ENCODE results near the gene GRIN1.
A peak's percentile ranks its signal among the peaks of the same experiment; 100 is the strongest.

Gene GRIN1

DNA sequence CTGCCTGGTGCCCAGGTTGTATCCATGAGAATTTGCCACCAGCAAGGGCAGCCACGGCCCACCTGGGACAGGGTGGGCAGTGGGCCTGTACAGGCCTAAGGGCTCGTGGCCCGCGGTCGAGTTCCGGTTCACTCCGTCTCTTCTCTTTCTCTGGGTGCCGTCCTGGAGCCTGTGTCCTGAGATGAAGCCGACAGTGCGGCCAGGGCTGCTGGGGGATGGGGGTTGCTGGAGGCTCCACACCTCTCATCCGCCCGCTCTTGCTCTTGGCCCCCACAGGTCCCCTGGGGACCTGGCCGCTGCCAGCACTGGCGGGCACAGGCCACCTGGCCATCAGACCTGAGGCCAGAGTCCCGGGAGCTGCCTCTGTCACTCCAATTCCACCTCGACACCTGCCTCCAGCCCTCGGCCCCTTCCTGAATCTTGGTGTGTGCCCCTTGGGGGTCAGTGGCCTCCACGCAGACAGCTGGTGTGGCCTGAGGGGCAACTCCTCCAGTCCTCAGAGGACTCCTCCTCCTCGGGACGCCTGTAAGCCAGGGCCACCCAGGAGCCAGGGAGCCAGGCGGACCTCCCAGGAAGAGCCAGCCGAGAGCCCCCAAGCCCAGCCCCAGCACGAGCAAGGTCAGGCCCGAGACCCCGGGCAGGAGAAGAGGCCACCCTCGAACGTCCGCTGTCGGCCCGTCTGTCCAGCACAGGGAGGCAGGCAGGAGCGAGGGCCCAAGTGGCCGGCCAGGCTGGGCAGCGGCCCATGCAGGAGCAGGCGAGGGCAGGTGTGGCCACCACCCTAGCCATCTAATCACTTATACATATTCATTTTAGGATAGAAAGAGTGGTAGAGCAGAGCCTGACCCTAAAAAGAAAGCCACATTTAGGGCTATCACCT is 25.7 kb downstream of the GRIN1 start:
- no peak for DNase-seq (ENCODE audit: low spot score)

- DNase-seq (ENCODE audit: low spot score), result no peak
These were observed 26.4 kb downstream of the GRIN1 start for GRCh38 chr9:137165250-137165836.

DNA sequence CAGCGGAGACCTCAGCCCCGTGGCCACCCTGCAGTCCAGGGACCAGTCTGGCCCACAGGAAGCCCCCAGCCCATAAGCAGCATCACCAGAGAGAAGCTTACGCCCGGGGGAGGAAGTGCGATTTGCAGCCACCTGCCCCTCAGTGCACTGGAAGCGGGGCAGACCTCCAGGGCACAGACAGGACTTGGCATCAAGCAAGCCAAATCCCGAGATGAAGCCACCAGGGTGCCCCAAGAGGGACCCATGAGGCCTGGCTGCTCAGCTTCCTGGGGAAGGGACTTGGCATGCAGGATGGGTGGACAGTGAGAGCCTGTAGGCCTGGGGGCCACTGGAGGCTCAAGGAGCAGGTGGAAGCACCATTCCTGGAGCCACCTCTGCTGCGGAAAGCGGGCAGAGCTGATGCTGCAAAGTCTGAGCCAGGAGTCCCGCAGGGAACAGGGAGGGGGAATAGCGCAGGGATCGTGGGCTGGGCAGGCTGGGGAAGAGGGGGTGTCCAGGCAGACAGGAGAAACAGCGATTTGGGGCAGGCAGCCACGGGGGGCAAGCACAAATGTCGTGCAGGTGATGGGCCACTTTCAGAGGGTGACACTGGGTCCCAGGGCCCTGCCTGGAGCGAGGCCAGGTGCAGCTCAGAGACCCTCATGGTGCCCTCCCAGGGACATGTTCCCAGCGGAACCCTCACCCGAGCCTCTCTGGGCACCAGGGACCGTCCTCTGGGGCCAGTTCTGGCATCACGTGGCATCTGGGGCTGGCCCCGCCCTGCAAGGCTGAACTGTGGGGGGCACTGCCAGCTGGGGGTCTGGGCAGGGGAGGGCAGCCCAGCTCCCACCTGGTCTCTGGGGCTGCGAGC is 27.7 kb downstream of the GRIN1 start:
- DNase-seq (ENCODE audit: low spot score), result no peak

DNA sequence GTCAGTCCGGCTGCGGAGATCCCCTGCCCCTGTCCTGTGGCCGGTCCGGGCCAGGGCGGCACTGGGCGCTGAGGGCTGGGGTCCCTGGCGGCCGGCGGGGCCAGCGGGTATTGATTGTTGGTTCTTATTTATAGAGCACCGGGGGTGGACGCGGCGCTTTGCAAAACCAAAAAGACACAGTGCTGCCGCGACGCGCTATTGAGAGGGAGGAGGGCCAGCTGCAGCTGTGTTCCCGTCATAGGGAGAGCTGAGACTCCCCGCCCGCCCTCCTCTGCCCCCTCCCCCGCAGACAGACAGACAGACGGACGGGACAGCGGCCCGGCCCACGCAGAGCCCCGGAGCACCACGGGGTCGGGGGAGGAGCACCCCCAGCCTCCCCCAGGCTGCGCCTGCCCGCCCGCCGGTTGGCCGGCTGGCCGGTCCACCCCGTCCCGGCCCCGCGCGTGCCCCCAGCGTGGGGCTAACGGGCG is 28.4 kb downstream of the GRIN1 start:
- DNase-seq (ENCODE audit: low spot score), result peak; percentile 68

DNA sequence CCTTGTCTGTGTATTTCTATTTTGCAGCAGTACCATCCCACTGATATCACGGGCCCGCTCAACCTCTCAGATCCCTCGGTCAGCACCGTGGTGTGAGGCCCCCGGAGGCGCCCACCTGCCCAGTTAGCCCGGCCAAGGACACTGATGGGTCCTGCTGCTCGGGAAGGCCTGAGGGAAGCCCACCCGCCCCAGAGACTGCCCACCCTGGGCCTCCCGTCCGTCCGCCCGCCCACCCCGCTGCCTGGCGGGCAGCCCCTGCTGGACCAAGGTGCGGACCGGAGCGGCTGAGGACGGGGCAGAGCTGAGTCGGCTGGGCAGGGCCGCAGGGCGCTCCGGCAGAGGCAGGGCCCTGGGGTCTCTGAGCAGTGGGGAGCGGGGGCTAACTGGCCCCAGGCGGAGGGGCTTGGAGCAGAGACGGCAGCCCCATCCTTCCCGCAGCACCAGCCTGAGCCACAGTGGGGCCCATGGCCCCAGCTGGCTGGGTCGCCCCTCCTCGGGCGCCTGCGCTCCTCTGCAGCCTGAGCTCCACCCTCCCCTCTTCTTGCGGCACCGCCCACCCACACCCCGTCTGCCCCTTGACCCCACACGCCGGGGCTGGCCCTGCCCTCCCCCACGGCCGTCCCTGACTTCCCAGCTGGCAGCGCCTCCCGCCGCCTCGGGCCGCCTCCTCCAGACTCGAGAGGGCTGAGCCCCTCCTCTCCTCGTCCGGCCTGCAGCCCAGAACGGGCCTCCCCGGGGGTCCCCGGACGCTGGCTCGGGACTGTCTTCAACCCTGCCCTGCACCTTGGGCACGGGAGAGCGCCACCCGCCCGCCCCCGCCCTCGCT is 29.0 kb downstream of the GRIN1 start:
- DNase-seq (ENCODE audit: low spot score), result peak; percentile 94

DNA sequence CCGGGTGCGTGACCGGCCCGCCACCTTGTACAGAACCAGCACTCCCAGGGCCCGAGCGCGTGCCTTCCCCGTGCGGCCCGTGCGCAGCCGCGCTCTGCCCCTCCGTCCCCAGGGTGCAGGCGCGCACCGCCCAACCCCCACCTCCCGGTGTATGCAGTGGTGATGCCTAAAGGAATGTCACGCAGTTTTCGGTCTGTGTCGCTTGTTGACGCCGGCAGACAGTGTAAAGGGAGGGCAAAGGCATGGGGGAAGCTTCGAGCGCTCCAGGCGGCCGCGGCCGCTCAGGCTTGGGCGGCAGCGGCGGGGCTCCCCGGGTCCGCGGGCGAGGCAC is 29.6 kb downstream of the GRIN1 start:
- DNase-seq (ENCODE audit: low spot score), result peak; percentile 77

DNA sequence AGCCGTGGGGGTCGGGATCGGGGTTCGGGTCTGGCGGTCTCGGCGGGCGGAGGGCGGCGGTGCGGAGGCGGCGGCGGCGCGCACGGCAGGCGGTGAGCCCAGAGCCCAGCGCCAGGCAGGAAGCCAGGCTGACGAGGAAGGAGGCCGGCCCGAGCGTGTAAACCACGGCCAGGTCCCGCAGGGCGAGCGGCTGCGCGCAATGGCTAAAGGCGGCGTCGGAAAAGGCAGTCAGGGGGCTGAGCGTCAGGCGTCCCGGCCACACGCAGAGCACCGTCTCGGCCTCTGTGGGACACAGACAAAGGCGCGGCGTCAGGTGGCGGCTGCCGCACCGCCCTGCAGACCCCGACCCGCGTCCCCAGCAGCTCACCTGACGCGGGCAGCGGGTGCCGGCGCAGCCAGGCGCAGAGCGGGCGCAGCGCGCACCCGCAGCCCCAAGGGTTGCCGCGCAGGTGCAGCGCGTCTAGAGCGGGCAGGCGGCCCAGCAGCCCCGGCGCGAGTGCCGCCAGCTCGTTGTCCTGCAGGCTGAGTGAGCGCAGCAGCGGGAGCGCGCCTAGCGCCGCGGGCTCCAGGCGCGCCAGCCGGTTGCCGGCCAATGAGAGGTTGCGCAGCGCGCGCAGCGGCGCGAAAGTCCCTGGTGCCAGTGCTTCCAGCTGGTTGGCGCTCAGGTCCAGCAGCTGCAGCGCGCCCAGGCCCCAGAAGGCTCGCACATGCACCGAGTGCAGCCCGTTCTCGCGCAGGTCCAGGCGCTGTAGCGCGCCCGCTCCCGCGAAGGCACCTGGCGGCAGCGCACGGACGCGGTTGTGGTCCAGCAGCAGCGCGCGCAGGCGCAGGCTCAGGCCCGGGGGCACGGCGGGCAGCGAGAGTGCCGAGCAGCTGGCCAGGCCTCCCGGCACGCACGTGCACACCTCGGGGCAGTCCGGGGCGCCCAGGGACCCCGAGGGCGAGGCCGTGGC is 30.2 kb downstream of the GRIN1 start:
- DNase-seq (ENCODE audit: low spot score), result peak; percentile 97

- no peak for DNase-seq (ENCODE audit: low spot score)
These were observed 31.0 kb downstream of the GRIN1 start, which contains the start of gene LRRC26 for GRCh38 chr9:137169896-137170358. TSS of gene LRRC26 (minus strand) at chr9:137170051. CDS start at chr9:137169943, 108 bp downstream.

DNA sequence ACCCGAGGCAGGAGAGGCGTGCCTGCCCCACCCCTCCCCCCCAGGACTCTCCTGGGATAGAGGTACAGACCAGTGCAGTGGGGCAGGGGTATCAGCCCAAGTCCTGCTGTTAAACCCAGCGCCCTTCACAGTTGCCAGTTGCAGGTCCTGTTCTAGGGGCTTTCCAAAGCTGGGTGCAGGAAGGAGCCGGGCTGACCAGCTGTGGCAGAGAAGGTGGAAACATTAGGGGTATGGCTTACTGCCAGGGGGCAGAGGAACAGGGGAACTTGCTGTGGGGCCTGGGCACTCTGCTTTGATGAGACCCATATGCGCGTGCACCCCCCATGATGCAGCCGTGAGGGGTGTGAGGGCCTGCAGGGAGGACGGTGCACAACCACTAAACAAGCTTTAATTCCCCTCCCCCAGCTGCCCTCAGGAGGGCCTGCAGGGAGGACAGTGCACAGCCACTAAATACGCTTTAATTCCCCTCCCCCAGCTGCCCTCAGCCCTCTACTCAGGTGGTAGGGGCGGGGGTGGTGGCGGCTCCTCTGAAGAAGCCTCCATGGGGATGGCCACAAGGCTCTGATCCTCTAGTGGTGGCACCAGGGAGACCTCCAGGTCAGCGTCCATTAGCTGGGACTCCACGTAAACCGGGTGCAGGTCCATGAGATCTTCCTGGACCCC is 31.7 kb downstream of the GRIN1 start:
- DNase-seq (ENCODE audit: low spot score), result no peak

DNA sequence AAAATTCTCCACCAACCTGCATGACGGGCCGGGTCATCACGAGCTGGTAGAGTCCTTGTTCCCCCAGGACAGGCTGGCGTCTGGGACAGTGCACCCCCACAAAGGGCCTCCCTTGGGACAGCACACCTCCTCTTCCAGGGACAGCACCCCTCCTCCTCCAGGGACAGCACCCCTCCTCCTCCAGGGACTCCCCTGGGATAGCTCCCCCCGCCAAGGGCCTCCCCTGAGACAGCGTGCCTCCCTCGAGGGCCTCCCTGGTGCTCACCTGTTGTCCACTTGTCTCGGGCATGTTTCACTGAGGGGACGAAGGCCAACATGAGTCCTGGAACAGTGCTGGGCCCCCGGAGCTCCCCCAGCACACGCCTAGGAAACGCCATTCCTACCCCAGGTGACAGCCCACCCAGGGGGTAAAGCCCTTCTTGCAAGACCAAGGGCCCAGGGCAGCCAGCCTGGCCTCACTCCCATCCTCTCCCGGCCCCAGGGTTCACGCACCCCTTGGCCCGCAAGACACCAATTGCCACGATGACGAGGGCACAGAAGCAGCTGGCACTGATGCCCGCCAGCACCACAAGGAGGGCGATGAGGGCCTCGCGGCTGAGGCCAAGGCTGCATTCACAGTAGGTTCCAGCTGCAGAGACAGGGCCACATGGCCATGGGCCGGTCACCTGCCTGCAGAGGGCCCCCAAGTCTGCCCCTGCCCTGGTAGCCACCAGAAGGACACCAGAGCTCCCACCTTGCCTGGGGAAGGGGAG is 32.4 kb downstream of the GRIN1 start:
- DNase-seq (ENCODE audit: low spot score), result no peak

GRCh38 chr9:137172901-137173795 is 34.2 kb downstream of the GRIN1 start:
- no peak for DNase-seq (ENCODE audit: low spot score)

DNA sequence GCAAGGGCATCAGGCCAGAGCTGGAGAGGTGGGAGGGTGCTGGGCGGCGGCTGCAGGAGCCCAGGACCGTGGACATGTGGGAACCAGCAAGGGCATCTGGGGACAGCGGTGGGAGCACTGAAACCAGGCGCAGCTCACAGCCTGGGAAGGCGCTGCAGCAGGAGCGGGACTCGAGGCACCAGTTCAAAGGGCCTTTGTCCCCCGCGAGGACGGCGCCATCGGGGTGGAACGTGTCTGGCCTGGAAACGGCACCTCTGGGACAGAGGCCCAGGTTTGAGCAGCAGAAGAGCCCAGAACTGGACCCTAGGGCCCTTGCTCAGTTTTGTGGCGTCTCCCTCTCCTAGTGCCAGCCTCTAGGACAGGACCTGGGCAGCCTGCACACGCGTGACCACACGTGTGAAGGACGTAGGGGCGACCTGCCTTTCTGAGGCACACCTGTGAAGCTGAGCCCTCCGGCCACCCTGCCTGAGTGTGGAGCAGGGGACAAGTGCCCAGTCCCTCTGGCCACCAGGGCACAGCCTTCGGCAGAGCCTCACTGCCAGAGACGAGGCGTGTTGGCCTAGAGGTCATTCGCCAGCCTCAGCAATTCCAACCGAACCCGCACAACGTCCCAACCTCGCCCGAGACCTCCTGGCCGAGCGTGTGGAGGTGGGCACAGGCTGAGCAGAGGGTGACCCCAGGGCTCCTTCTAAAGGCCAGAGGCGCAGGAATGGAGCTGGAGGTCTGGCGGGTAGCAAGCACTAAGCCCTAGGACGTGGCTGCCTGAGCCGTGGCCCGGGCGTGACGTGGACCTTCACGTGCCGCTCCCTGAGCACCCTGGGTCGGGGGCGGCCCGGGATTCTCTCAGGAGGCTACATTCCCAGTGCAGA is 35.1 kb downstream of the GRIN1 start:
- no peak for DNase-seq (ENCODE audit: low spot score)

DNA sequence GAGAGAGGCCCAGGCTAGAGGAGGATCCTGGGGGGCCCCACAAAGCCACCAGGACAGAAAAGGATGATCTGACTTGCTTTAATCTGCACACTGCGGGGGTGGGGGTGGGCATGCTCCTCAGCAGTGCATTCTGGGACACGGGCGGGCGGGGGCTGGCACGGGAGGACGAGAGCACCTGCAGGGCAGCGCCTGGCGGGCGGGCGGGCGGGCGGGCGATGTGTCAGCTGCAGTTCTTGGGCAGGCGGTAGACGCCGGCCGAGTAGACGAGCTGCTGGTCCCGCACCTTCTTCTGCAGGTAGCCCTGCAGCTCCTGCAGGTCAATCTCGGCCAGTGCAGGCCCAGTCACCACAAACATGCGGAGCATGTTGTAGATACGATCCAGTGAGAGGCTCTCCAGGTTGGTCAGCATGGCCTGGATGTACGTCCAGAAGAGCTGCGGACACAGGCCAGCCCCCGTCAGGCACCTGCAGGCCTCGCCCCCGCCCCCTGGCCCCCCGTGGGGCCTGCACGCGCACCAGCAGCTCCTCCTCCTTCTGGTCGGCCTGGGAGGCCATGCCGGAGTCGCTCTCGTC is 35.9 kb downstream of the GRIN1 start:
- DNase-seq (ENCODE audit: low spot score), result no peak

- DNase-seq (ENCODE audit: low spot score), result no peak
These were observed 36.5 kb downstream of the GRIN1 start for GRCh38 chr9:137175345-137175961.

- no peak for DNase-seq (ENCODE audit: low spot score)
These were observed 37.6 kb downstream of the GRIN1 start for GRCh38 chr9:137176302-137177182.
